NCI-H1417 (cell line): ENCODE data around the gene GFM1.

ENCODE experiments used
- DNase-seq, 3 experiments: peaks; one replicate each; lab custom pipeline; 2025; lab: John Stamatoyannopoulos, UW

Gene GFM1

GRCh38 chr3:158644345-158644908 lies at the start of gene GFM1:
Gene GFM1, plus strand, starts transcription at chr3:158644527. Its CDS starts 108 bp downstream, at chr3:158644635.
- DNase-seq: peak; percentile 93 to 99 (median 98)

- no peak for DNase-seq
Observed at GRCh38 chr3:158600787-158601186, 43.5 kb upstream of the GFM1 start.

GRCh38 chr3:158602227-158602626 lies 42.1 kb upstream of the GFM1 start:
- no peak for DNase-seq

GRCh38 chr3:158617982-158618875 lies 26.1 kb upstream of the GFM1 start:
- DNase-seq: no peak

GRCh38 chr3:158625881-158626280 lies 18.4 kb upstream of the GFM1 start:
- no peak for DNase-seq

GRCh38 chr3:158631981-158632380 lies 12.3 kb upstream of the GFM1 start:
- DNase-seq: no peak

GRCh38 chr3:158640646-158641045 lies 3.7 kb upstream of the GFM1 start:
- DNase-seq: no peak

GRCh38 chr3:158642005-158642404 lies 2.3 kb upstream of the GFM1 start:
- DNase-seq: no peak

- no peak for DNase-seq
Observed at GRCh38 chr3:158642474-158643210, 1.7 kb upstream of the GFM1 start.

- no peak for DNase-seq
Observed at GRCh38 chr3:158649791-158650190, 5.5 kb downstream of the GFM1 start.

- DNase-seq: no peak
Observed at GRCh38 chr3:158651192-158651591, 6.9 kb downstream of the GFM1 start.

GRCh38 chr3:158652463-158652862 lies 8.1 kb downstream of the GFM1 start:
- peak in 1 of 3 experiments; percentile 27 for DNase-seq

GRCh38 chr3:158658889-158659288 lies 14.6 kb downstream of the GFM1 start:
- DNase-seq: no peak

- DNase-seq: peak; percentile 2 to 44 (median 16)
Observed at GRCh38 chr3:158659454-158660237, 15.3 kb downstream of the GFM1 start.

GRCh38 chr3:158660711-158661110 lies 16.4 kb downstream of the GFM1 start:
- DNase-seq: no peak

- no peak for DNase-seq
Observed at GRCh38 chr3:158663246-158663645, 18.9 kb downstream of the GFM1 start.

GRCh38 chr3:158663832-158664231 lies 19.5 kb downstream of the GFM1 start:
- DNase-seq: no peak

- DNase-seq: no peak
Observed at GRCh38 chr3:158666416-158666815, 22.1 kb downstream of the GFM1 start.

- DNase-seq: no peak
Observed at GRCh38 chr3:158668506-158668905, 24.2 kb downstream of the GFM1 start.

GRCh38 chr3:158671821-158672214 lies 27.5 kb downstream of the GFM1 start:
- DNase-seq: no peak

- no peak for DNase-seq
Observed at GRCh38 chr3:158672215-158673176, 28.2 kb downstream of the GFM1 start, which contains the start of gene LXN. Gene LXN, minus strand, starts transcription at chr3:158672648. Its CDS starts 170 bp downstream, at chr3:158672478.
